Stimulated activated CD8-positive, alpha-beta memory T cell treated with anti-CD3 and anti-CD28 coated beads, Interleukin-15, amount 100 ng/mL, for 1 hour (primary cell): ENCODE results near the gene DMKN.
"Not testable (repeated sequence)": the region's sequence is repeated elsewhere in the genome, so short reads cannot be mapped to it uniquely, and the experiment has no call there.

ENCODE experiments used
- DNase-seq: peaks from one replicate; pipeline ENCODE4 v3.0.0-alpha.2; 2020; ENCODE audit warnings: low read depth

The DMKN gene

GRCh38 chr19:35461788-35462187 is 51.7 kb downstream of the DMKN start:
- not testable (repeated sequence) for DNase-seq

- no peak for DNase-seq
These were observed 52.4 kb downstream of the DMKN start for GRCh38 chr19:35461060-35461459.

GRCh38 chr19:35460608-35461007 is 52.8 kb downstream of the DMKN start:
- DNase-seq: no peak

- DNase-seq: no peak
These were observed 53.9 kb downstream of the DMKN start for GRCh38 chr19:35459414-35460082.

GRCh38 chr19:35458731-35459391 is 54.6 kb downstream of the DMKN start:
- no peak for DNase-seq

- DNase-seq: no peak
These were observed 55.3 kb downstream of the DMKN start for GRCh38 chr19:35458192-35458591.

- no peak for DNase-seq
These were observed 56.3 kb downstream of the DMKN start for GRCh38 chr19:35457173-35457572.

GRCh38 chr19:35455616-35456201 is 57.7 kb downstream of the DMKN start:
- no peak for DNase-seq

GRCh38 chr19:35454663-35455062 is 58.8 kb downstream of the DMKN start:
- DNase-seq: no peak

- no peak for DNase-seq
These were observed 61.9 kb downstream of the DMKN start for GRCh38 chr19:35451338-35452096.

GRCh38 chr19:35449359-35450043 is 63.9 kb downstream of the DMKN start:
- DNase-seq: no peak

GRCh38 chr19:35447606-35448469 is 65.6 kb downstream of the DMKN start, which contains the start of gene FFAR2:
TSS of gene FFAR2 (plus strand) at chr19:35448257. CDS start at chr19:35449715, 1,458 bp downstream.
- DNase-seq: no peak
